ENCODE data around the gene CLSTN1.
A peak's percentile ranks its signal among the peaks of the same experiment; 100 is the strongest.

The CLSTN1 gene

GRCh38 chr1:9868244-9868590, 44.5 kb upstream of the CLSTN1 start:
- Histone ChIP-seq H3K4me3 (ENCODE audit: low read depth, low read length, poor library complexity, severe bottlenecking) (no peak overlapping the region), H3K9me2 (ENCODE audit: low read depth, low read length) (no peaks in the 10 kb centered on the region), H3K27ac (ENCODE audit: low read depth, low read length, poor library complexity, severe bottlenecking) (no peak overlapping the region), H3K9me3 (ENCODE audit: low read length) (no peaks in the 10 kb centered on the region), H3K9ac (ENCODE audit: low read length) (no peak overlapping the region), H3F3A (ENCODE audit: insufficient read depth, low read length) (no peaks in the 10 kb centered on the region), H2AFZ (ENCODE audit: low read length) (no peak overlapping the region), H3K36me3 (ENCODE audit: insufficient read depth, low read length) (no peaks in the 10 kb centered on the region), H4K20me1 (ENCODE audit: insufficient read depth, low read length) (no peaks in the 10 kb centered on the region), H3K27me3 (ENCODE audit: insufficient read depth, low read length) (no peaks in the 10 kb centered on the region), H3K4me1 (ENCODE audit: insufficient read depth, low read length, severe bottlenecking) (peaks cover 37% of the 10 kb centered on the region), H3K79me2 (ENCODE audit: insufficient read depth, low read length) (no peaks in the 10 kb centered on the region), H3K4me2 (ENCODE audit: low read length) (no peak overlapping the region)
- no peak for TF ChIP-seq EZH2 (IDR thresholded peaks at IDR 0.05; ENCODE audit: borderline replicate concordance, low read length)

- no peaks in the 10 kb centered on the region for H3K79me2 ChIP-seq (ENCODE audit: insufficient read depth, low read length)
- no peaks in the 10 kb centered on the region for H3K9me2 ChIP-seq (ENCODE audit: low read depth, low read length)
- no peak overlapping the region for H3K4me3 ChIP-seq (ENCODE audit: low read depth, low read length, poor library complexity, severe bottlenecking)
- H3K9ac ChIP-seq (ENCODE audit: low read length), result no peak overlapping the region
- H3K27me3 ChIP-seq (ENCODE audit: insufficient read depth, low read length), result no peaks in the 10 kb centered on the region
- peaks cover 43% of the 10 kb centered on the region for H3K4me1 ChIP-seq (ENCODE audit: insufficient read depth, low read length, severe bottlenecking)
- H3K4me2 ChIP-seq (ENCODE audit: low read length), result no peak overlapping the region
- no peaks in the 10 kb centered on the region for H3K9me3 ChIP-seq (ENCODE audit: low read length)
- H3K36me3 ChIP-seq (ENCODE audit: insufficient read depth, low read length), result no peaks in the 10 kb centered on the region
- no peak overlapping the region for H2AFZ ChIP-seq (ENCODE audit: low read length)
- H4K20me1 ChIP-seq (ENCODE audit: insufficient read depth, low read length), result no peaks in the 10 kb centered on the region
- peak overlapping the region; percentile 89 for H3K27ac ChIP-seq (ENCODE audit: low read depth, low read length, poor library complexity, severe bottlenecking)
- no peaks in the 10 kb centered on the region for H3F3A ChIP-seq (ENCODE audit: insufficient read depth, low read length)
- TF ChIP-seq CTCF (IDR thresholded peaks at IDR 0.05; ENCODE audit: low read length) (peak; percentile 98), EZH2 (IDR thresholded peaks at IDR 0.05; ENCODE audit: borderline replicate concordance, low read length) (no peak)
Measured at GRCh38 chr1:9867408-9868243, 43.9 kb upstream of the CLSTN1 start.

GRCh38 chr1:9866836-9867235, 43.1 kb upstream of the CLSTN1 start:
- no peaks in the 10 kb centered on the region for H3K27me3 ChIP-seq (ENCODE audit: insufficient read depth, low read length)
- H3K9ac ChIP-seq (ENCODE audit: low read length), result no peak overlapping the region
- H3K4me2 ChIP-seq (ENCODE audit: low read length), result no peak overlapping the region
- H4K20me1 ChIP-seq (ENCODE audit: insufficient read depth, low read length), result no peaks in the 10 kb centered on the region
- peak overlapping the region; percentile 89 for H3K27ac ChIP-seq (ENCODE audit: low read depth, low read length, poor library complexity, severe bottlenecking)
- H3K9me2 ChIP-seq (ENCODE audit: low read depth, low read length), result no peaks in the 10 kb centered on the region
- no peaks in the 10 kb centered on the region for H3F3A ChIP-seq (ENCODE audit: insufficient read depth, low read length)
- TF ChIP-seq EZH2 (IDR thresholded peaks at IDR 0.05; ENCODE audit: borderline replicate concordance, low read length), result no peak
- TF ChIP-seq CTCF (IDR thresholded peaks at IDR 0.05; ENCODE audit: low read length), result no peak
- no peak overlapping the region for H3K4me3 ChIP-seq (ENCODE audit: low read depth, low read length, poor library complexity, severe bottlenecking)
- H2AFZ ChIP-seq (ENCODE audit: low read length), result no peak overlapping the region
- H3K9me3 ChIP-seq (ENCODE audit: low read length), result no peaks in the 10 kb centered on the region
- peaks cover 51% of the 10 kb centered on the region for H3K4me1 ChIP-seq (ENCODE audit: insufficient read depth, low read length, severe bottlenecking)
- no peaks in the 10 kb centered on the region for H3K36me3 ChIP-seq (ENCODE audit: insufficient read depth, low read length)
- H3K79me2 ChIP-seq (ENCODE audit: insufficient read depth, low read length), result no peaks in the 10 kb centered on the region

GRCh38 chr1:9865724-9866123, 42.0 kb upstream of the CLSTN1 start:
- Histone ChIP-seq H3K9ac (ENCODE audit: low read length) (peak overlapping the region; percentile 8; the same call in 1 of the 2 replicates), H3K4me2 (ENCODE audit: low read length) (no peak overlapping the region), H3K9me2 (ENCODE audit: low read depth, low read length) (no peaks in the 10 kb centered on the region), H3K27ac (ENCODE audit: low read depth, low read length, poor library complexity, severe bottlenecking) (peak overlapping the region; percentile 89), H2AFZ (ENCODE audit: low read length) (no peak overlapping the region), H3K9me3 (ENCODE audit: low read length) (no peaks in the 10 kb centered on the region), H4K20me1 (ENCODE audit: insufficient read depth, low read length) (no peaks in the 10 kb centered on the region), H3F3A (ENCODE audit: insufficient read depth, low read length) (no peaks in the 10 kb centered on the region), H3K4me1 (ENCODE audit: insufficient read depth, low read length, severe bottlenecking) (peaks cover 62% of the 10 kb centered on the region), H3K36me3 (ENCODE audit: insufficient read depth, low read length) (no peaks in the 10 kb centered on the region), H3K4me3 (ENCODE audit: low read depth, low read length, poor library complexity, severe bottlenecking) (no peak overlapping the region), H3K27me3 (ENCODE audit: insufficient read depth, low read length) (no peaks in the 10 kb centered on the region), H3K79me2 (ENCODE audit: insufficient read depth, low read length) (no peaks in the 10 kb centered on the region)
- TF ChIP-seq EZH2 (IDR thresholded peaks at IDR 0.05; ENCODE audit: borderline replicate concordance, low read length), result no peak
- TF ChIP-seq CTCF (IDR thresholded peaks at IDR 0.05; ENCODE audit: low read length), result no peak

Measured in OCI-LY1 (cell line).